Liver (tissue), 3 donors: Measurements from ENCODE around the gene ERCC6L.

Experiments used
- FOXA1 ChIP-seq: IDR thresholded peaks from 2 replicates; pipeline ENCODE4 v1.6.1; 2016; ENCODE audit warnings: antibody characterized with exemption
- HNF4A ChIP-seq, 2 donors: conservative IDR thresholded peaks; 2 replicates each; pipeline ENCODE4 v1.6.1; 2016; ENCODE audit warnings: antibody characterized with exemption in 2 of 2, mild to moderate bottlenecking in 2 of 2
- JUND ChIP-seq, 2 donors: IDR thresholded peaks; 2 replicates each; pipeline ENCODE4 v1.6.1; 2016; ENCODE audit warnings: antibody characterized with exemption in 2 of 2
- TAF1 ChIP-seq: conservative IDR thresholded peaks from 2 replicates; pipeline ENCODE4 v1.6.1; 2016; ENCODE audit warnings: antibody characterized with exemption, mild to moderate bottlenecking
- TF ChIP-seq, protein P1 (sequence below): fragments of 150-350 bp; IDR thresholded peaks from 2 replicates; pipeline ENCODE4 v1.5.1; 2017; ENCODE audit warnings: improper control_type of control experiment, low read depth, low read length; ENCODE audit not compliant: missing input control
- TF ChIP-seq, protein P2 (sequence below): IDR thresholded peaks from 2 replicates; pipeline ENCODE4 v1.6.1; 2016; ENCODE audit warnings: antibody characterized with exemption, mild to moderate bottlenecking
- TF ChIP-seq, protein P3 (sequence below): IDR thresholded peaks from 2 replicates; pipeline ENCODE4 v1.6.1; 2016; ENCODE audit warnings: antibody characterized with exemption
- donor health status: healthy.
- donor health status: healthy.

DNA sequence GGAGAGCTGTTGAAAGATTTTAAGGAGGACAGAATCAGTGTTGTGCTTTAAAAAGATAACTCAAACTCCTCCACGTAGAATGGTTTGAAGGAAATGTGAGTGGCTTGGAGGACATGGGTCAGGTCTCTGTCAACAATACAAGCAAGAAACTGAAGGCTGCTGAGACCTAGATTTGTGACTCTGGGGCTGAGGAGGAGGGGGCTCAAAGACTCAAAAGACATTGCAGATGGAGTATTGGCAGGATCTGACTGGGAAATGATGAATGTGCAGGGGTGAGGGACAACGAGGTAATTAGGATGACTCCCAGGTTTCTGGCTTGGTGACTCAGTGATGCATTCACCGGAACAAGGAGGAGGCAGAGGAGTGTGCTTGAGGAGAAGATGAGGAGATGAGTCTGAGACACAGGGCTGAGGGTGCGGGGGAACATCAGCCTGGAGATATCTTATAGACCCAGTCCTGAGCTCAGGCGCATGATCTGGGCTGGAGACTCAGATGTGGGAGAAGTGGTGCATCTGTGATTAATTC, 41.6 kb upstream of the ERCC6L start:
- TF ChIP-seq, protein P1, sequence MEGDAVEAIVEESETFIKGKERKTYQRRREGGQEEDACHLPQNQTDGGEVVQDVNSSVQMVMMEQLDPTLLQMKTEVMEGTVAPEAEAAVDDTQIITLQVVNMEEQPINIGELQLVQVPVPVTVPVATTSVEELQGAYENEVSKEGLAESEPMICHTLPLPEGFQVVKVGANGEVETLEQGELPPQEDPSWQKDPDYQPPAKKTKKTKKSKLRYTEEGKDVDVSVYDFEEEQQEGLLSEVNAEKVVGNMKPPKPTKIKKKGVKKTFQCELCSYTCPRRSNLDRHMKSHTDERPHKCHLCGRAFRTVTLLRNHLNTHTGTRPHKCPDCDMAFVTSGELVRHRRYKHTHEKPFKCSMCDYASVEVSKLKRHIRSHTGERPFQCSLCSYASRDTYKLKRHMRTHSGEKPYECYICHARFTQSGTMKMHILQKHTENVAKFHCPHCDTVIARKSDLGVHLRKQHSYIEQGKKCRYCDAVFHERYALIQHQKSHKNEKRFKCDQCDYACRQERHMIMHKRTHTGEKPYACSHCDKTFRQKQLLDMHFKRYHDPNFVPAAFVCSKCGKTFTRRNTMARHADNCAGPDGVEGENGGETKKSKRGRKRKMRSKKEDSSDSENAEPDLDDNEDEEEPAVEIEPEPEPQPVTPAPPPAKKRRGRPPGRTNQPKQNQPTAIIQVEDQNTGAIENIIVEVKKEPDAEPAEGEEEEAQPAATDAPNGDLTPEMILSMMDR: no peak
- TF ChIP-seq, protein P2, sequence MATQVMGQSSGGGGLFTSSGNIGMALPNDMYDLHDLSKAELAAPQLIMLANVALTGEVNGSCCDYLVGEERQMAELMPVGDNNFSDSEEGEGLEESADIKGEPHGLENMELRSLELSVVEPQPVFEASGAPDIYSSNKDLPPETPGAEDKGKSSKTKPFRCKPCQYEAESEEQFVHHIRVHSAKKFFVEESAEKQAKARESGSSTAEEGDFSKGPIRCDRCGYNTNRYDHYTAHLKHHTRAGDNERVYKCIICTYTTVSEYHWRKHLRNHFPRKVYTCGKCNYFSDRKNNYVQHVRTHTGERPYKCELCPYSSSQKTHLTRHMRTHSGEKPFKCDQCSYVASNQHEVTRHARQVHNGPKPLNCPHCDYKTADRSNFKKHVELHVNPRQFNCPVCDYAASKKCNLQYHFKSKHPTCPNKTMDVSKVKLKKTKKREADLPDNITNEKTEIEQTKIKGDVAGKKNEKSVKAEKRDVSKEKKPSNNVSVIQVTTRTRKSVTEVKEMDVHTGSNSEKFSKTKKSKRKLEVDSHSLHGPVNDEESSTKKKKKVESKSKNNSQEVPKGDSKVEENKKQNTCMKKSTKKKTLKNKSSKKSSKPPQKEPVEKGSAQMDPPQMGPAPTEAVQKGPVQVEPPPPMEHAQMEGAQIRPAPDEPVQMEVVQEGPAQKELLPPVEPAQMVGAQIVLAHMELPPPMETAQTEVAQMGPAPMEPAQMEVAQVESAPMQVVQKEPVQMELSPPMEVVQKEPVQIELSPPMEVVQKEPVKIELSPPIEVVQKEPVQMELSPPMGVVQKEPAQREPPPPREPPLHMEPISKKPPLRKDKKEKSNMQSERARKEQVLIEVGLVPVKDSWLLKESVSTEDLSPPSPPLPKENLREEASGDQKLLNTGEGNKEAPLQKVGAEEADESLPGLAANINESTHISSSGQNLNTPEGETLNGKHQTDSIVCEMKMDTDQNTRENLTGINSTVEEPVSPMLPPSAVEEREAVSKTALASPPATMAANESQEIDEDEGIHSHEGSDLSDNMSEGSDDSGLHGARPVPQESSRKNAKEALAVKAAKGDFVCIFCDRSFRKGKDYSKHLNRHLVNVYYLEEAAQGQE: no peak
- no peak for TF ChIP-seq TAF1
- TF ChIP-seq HNF4A (conservative IDR thresholded peaks at IDR 0.05): no peak
- TF ChIP-seq, protein P3, sequence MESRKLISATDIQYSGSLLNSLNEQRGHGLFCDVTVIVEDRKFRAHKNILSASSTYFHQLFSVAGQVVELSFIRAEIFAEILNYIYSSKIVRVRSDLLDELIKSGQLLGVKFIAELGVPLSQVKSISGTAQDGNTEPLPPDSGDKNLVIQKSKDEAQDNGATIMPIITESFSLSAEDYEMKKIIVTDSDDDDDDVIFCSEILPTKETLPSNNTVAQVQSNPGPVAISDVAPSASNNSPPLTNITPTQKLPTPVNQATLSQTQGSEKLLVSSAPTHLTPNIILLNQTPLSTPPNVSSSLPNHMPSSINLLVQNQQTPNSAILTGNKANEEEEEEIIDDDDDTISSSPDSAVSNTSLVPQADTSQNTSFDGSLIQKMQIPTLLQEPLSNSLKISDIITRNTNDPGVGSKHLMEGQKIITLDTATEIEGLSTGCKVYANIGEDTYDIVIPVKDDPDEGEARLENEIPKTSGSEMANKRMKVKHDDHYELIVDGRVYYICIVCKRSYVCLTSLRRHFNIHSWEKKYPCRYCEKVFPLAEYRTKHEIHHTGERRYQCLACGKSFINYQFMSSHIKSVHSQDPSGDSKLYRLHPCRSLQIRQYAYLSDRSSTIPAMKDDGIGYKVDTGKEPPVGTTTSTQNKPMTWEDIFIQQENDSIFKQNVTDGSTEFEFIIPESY: no peak
- TF ChIP-seq JUND (IDR thresholded peaks at IDR 0.05): no peak
- TF ChIP-seq FOXA1: no peak
